Glomerular endothelial cell (primary cell): Measurements from ENCODE around the gene FRYL. TPM values are rescaled to one million over a fixed set of nuclear protein-coding genes. Genes with fewer than 3 reads are reported as not detected.
"Not testable (repeated sequence)": the region's sequence is repeated elsewhere in the genome, so short reads cannot be mapped to it uniquely, and the experiment has no call there.

Source experiments
- DNase-seq: peaks from one replicate; pipeline ENCODE4 v3.0.0-alpha.2; 2011; ENCODE audit warnings: low read depth, low spot score; ENCODE audit errors: extremely low read depth
- total RNA-seq: library from RNA; depleted of rRNA; stranded (reverse); fragments of >200 nt; gene quantifications from 2 replicates; pipeline ENCODE4 v1.2.3, GENCODE V29; 2015

The FRYL gene
- total RNA-seq = 51.8 and 72.9 TPM in 2 replicates

DNA sequence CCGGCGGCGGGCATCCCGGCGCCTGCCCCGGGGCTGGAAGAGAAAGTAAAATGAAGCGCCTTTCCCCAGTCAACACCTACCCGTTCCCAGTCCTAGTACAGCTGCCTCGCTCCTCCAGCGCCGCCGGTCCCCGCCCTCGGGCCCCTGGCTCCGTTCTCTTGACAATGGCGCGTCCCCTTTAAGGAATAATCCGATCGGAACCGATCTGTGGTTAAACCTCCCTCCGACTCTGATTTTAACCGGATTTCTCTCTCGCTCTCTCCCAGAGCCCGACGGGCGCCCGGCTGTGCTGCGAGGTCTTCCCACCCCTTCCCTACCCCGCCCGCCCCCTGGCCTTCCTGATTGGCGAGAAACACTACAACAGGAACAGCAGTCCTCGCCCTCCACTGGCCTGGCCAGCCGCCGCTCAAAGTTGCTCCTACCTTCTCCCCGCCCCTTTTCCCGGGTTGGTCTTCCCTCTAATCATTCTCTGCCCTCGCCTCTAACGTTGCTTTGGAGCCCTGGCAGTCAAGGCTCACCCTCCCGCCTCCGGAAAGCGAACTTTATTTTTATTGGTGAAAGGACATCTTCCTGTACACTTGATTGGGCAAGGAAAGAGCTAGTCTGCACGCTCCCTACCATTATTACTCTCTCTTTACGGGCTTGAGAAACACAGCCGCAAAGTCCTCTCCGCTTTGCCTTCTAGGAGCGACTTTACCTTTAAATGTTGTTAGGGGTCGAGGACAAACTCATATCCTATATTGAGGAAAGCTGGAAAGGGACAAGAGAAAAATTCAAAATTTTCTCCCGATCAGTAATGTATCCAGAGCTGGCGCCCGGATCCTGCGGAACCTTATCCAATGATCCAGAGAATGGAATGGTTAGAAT, at the start of gene FRYL:
Gene FRYL (minus strand): TSS at position 282 of the 867 bp plus-strand sequence. CDS start 145,869 bp downstream, outside the sequence.
- peak; percentile 98 for DNase-seq

GRCh38 chr4:48827622-48828021, 47.5 kb upstream of the FRYL start:
- no peak for DNase-seq

DNA sequence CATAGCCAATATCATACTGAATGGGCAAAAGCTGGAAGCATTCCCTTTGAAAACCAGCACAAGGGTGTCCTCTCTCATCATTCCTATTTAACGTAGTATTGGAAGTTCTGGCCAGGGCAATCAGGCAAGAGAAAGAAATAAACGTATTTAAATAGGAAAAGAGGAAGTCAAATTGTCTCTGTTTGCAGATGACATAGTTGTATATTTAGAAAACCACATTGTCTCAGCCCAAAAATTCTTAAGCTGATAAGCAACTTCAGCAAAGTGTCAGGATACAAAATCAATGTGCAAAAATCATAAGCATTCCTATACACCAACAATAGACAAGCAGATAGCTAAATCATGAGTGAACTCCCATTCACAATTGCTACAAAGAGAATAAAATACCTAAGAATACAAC, 41.4 kb upstream of the FRYL start:
- DNase-seq = not testable (repeated sequence)

DNA sequence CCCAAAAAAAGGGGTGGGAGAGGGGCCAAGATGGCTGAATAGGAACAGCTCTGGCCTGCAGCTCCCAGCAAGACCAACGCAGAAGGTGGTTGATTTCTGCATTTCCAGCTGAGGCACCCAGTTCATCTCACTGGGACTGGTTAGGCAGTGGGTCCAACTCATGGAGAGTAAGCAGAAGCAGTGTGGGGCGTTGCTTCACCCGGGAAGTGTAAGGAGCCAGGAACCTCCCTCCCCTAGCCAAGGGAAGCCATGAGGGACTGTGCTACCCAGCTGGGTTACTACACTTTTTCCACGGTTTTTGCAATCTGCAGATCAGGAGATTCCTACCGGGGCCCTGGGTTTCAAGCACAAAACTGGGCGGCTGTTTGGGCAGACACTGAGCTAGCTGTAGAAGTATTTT, 36.9 kb upstream of the FRYL start:
- DNase-seq = no peak

GRCh38 chr4:48816297-48816696, 36.2 kb upstream of the FRYL start:
- DNase-seq = not testable (repeated sequence)

DNA sequence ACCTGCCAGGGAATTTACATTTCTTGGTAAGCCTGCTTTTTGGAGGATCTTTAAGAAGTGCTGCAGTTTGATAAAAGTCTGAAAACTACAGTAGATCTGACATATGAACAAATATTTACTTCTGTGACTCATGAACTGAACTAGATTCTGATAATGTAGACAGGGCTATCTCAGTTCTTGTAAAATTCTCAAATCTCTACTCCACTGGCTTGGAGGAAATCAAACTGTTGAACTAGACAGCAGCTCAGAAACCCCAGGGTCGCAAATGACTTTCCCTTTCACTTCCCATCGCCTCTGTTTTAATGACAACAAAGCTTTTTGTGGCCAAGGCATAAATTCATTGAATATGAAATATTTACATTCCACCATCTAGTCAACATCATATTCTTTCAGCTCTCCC, 35.4 kb upstream of the FRYL start:
- DNase-seq = no peak

- no peak for DNase-seq
These were observed 33.9 kb upstream of the FRYL start for GRCh38 chr4:48813964-48814363.

DNA sequence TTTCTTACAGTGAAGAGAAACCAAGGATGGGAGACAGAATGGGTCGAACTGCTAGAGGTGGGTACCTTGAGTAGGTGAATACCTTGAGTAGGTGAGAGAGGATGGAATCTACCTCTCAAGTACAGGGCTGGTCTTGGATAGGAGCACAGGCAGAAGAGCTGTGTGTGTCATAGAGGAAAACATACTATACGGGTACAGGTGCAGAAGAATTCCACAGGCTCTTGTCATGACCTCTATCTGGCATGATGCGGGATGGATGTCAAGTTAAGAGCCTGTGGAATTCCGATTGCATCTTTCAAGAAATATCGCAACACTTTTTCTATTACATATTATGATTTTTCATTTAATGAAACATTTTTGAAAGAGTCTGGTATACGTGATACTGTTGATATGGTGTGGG, 32.8 kb upstream of the FRYL start:
- no peak for DNase-seq

- DNase-seq = no peak
These were observed 24.7 kb upstream of the FRYL start for GRCh38 chr4:48804584-48805301.

DNA sequence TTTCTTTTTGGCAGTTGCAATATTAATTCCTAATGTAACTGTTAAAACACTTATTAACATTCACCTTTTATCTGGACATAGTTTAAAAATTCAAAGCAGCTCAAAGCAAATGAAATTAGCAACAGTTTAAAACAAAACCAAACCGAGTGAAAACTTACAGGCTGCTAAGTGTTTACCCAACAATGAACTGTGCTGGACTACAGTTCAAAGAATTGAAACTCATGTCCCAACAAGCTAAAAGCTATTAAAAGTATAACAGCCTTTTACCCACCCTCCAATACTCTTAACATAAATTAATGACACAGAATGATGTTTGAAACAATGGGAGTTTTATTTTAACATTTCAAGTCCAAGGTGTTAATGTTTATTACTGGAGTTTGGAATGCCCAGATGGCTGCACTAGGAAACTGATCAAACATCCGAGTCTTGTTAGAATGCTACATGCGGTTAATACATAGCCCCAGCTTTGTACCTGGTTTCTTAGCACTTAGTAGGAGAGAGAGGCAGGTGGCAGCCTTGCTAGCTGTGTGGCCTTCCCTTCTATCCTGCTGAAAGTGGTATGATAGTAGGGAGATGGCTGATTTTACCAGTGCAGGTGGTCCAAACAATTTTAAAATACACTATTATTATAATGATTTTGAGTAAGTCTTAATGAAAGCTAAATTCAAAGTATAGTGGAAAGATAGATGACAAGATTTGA, 21.1 kb upstream of the FRYL start:
- no peak for DNase-seq

DNA sequence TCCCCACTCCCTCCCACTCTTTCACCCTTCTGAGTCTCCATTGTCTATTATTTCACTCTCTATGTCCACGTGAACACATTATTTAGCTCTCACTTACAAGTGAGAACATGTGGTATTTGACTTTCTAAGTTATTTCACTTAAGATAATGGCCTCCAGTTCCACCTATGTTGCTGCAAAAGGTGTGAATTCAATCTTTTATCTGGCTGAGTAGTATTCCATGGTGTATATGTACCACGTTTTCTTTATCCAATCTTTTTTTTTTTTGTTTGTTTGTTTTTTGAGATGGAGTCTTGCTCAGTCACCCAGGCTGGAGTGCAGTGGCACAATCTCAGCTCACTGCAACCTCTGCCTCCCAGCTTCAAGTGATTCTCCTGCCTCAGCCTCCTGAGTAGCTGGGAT, 20.1 kb upstream of the FRYL start:
- not testable (repeated sequence) for DNase-seq

DNA sequence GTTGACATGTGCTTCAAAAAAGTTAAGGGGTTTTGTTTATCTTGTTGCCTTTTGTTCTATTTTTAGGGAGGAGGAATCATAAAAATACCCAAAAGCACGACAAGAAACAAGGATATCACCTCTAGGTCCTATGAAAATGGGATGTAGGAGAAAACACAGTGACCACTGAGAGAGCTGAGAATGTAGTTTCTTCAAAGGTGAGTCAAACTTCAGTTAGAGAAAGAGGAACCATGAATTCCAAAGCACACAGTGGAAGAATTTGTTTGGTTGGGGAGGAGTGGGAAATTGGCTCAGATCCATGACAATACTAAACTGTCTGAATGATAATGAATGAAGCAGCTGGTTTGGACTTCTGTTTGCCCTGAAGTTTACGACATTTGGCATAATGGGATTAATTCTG, 19.1 kb upstream of the FRYL start:
- DNase-seq = no peak

DNA sequence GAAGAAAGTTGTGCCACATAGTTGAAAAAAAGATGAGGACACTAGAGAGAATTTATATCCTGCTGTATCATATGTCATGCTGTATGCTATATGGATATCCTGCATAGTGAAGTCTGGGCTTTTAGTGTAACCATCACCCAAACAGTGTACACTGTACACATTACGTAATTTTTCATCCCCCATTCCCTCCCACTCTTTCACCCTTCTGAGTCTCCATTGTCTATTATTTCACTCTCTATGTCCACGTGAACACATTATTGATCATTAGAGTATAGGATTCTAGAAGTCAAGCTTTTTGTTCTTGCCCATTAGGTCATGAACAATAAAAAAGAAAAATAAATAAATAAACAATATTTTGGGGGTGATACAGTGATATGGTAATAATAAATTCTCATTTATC, 18.0 kb upstream of the FRYL start:
- no peak for DNase-seq

DNA sequence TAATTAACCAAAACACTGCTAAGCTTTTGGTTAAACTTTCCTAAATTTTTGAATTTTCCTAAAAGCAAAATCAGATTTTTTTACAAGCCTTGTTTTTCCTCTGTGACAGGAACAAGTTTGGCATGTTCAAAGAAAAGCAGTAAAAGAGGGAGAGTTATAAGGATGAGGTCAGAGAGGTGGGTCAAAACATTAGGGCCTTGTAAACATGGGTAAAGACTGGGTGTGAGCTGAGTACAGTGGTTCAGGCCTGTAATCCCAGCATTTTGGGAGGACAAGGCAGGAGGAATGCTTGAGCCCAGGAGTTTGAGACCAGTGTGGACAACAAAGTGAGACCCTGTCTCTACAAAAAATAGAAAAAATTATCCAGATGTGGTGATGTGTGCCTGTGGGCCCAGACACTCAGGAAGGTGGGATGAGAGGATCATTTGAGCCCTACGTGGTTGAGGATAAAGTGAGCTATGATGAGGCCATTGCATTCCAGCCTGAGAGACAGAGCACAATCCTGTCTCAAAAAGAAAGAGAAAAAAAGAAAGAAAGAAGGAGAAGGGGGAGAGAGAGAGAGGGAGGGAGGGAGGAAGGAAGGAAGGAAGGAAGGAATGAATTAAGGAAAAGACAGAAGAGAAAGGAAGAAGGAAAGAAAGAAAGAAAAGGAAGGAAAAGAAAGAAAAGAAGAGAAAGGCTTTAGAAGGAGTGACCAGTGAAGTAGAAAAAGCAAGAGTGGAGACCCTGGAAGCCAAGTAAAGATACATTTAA, 17.0 kb upstream of the FRYL start:
- DNase-seq = no peak

DNA sequence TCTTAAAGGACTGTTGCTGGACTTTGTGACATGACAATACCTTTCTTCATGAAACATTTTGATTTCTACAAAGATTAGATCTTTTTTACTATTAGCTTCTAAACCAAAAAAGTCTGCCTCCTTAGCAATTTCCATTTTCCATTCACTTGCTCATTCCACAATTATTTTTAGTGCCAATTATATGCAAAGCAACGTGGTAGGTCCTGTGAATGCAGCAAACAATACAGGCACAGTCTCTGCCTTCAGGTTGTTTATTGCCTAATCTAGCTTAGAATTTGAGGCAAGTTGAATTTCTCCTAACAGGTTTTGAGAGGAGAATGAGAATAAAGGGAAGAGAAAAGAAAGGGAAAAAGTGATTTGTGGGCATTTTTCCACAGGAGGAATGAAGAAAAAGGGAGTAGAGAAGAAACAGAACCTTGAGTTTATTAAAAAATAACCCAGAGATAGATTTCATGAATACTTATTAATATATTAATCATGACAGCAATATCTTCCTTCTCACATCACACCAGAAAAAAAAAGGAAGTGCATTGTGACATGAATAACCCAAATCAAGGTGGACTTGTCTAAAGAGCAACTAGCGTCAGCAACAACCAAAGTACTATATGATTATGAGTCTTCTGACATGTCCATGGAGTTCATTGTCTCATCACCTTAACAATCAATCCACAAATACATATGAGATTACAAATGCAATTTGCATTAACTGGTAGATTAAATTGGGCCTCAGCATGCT, 16.3 kb upstream of the FRYL start:
- DNase-seq = no peak

- no peak for DNase-seq
These were observed 15.0 kb upstream of the FRYL start for GRCh38 chr4:48795108-48795507.

DNA sequence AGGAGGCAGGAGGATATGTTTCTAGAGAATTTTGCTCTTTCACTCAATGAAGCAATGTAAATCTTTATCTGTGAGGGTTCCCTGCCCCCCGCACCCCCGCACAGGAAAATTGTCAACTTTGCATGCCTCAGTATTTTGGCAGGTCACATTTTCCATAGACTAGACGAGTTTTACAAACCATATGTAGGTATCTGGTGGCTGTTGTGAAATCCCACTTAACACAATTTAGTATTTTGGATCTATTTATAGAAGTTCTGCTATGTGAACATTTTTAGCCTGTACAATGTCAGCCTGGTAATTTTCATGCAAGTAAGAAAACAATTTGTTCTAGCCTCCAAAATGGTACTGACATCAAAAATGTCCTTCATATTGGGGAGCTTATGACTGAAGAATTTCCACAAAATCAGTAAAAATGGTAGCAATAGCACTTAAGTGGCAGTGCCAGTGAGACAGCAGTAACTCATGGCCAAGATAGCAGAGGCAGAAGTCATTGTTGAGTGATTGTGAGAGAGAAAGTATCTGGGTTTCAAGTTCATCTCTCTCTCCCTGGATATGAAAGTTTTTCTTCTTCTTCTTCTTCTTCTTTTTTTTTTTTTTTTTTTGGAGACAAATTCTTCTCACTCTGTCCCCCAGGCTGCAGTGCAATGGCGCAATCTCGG, 12.4 kb upstream of the FRYL start:
- DNase-seq = no peak

DNA sequence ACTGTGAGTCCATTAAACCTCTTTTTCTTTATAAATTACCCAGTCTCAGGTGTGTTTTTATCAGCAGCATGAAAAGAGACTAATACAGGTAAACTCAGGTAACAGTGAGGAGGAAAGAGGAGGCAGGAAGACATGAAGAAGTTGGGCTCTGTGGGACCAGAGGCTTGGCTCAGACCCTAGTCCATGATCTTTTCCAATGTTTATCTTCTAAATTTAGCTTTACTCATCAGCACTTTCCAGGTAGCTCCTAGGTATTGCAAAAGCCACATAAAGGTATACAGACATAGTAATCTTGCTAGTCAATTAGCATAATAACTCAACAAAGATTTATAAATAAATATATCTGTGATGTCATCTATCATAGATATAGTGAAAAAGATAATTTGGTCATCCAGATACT, 11.2 kb upstream of the FRYL start:
- DNase-seq = no peak

DNA sequence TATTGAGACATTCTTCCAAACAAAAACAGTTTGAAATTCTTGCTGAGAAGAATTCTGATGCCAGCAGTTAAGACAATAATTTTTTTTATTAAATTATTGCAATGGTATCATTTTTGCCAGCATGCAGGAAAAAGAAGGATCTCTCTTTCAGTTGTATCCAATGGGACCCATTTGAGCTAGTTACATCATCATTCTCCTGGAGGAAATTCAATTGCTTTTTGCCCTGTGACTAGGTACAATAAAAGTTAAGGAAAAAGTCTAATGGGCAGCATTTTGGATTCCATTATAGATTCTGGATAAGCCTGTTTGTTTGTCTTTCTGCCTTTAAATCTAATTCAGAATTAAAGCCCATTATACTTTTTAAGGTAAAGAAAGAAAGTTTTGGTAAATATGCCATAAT, 10.5 kb upstream of the FRYL start:
- no peak for DNase-seq

- DNase-seq = no peak
These were observed 7.0 kb upstream of the FRYL start for GRCh38 chr4:48787056-48787455.
